HG02943 (cell line): Measurements from ENCODE around the gene GCNA.
"Not testable (repeated sequence)": the region's sequence is repeated elsewhere in the genome, so short reads cannot be mapped to it uniquely, and the experiment has no call there.

Source experiments
- ATAC-seq: cut with Tn5 transposase; IDR thresholded peaks from one replicate; pipeline ENCODE4 v1.9.1; 2021; ENCODE audit warnings: mild to moderate bottlenecking, low read depth, moderate library complexity; ENCODE audit not compliant: unreplicated experiment

Gene GCNA

GRCh38 chrX:71636438-71637252 lies 58.4 kb downstream of the GCNA start:
- no peak for ATAC-seq

DNA sequence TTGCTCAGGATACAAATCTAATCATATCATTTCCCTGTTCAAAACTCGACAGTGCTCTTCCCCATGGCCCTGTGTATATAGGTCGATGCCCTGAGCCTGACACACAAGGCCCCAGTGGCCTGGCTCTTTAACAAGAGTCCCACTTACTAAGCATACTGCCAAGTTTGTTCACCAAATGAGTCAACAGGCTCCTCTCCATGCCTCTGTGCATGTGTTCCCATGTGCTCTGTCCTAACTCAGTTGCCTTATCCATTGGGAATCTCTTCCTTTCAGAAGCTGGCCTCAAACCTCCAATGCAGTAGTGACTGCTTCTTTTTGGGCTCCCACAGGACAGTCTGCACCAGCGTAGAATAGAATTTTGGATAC lies 59.0 kb downstream of the GCNA start:
- no peak for ATAC-seq

DNA sequence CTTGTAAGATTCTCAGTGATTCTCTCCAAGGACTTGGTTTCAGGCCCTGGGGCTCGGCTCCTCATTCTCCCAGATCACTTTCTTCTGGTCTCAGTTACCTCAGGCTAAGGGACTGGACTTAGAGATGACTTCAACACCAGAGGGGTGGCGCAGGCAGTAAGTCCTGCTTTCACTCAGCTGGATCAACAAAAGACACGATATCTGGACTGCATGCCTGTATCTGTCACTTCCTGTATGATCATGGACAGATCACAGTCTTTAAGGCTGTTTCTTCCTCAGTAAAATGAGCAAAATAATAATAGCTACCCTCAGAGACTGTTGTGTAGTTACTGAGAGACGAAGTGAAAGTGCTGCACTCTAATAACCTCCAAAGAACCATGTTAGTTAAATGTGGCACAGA lies 59.6 kb downstream of the GCNA start:
- no peak for ATAC-seq

- no peak for ATAC-seq
Measured at GRCh38 chrX:71638409-71638808, 60.2 kb downstream of the GCNA start.

DNA sequence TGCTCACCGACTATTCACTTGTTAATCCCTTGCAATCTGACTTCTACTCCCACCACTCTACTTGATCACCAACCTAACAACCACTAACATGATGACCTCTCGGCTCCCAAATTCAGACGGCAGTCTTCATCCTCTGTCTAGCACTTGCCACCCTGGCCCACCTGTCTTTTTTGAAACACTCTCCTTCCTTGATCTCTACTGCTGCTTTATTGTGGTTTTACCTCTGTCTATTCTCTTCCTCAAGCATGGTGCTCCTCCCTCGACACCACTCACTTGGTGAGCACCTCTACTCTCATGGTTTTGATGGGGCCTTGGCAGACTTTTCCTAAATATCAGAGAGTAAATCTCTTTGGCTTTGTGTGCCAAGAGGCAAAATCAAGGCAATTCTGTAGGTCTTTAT lies 61.8 kb downstream of the GCNA start:
- no peak for ATAC-seq

- ATAC-seq, result not testable (repeated sequence)
Measured at GRCh38 chrX:71644406-71644805, 66.2 kb downstream of the GCNA start.

- peak; percentile 63 for ATAC-seq
Measured at GRCh38 chrX:71650333-71650969, 72.2 kb downstream of the GCNA start.

DNA sequence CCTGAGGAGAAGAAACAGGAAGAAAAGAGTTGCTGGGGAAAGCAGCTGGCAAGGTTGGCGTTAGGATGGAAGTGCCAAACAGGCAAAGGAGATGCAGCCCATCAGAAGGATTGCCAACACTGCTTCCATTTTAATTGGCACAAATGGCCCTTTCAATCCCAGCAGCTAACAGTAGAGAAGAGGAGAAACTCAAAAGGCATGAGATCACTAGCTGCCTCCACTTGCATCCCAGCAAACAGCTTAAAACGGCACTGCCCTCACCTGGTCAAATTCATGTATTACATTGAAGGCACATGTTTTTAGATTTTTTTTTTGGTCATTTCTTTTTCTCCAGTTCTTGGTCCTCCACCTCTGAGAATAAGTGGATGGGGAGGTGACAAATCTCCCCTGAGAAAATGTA lies 74.2 kb downstream of the GCNA start:
- no peak for ATAC-seq

DNA sequence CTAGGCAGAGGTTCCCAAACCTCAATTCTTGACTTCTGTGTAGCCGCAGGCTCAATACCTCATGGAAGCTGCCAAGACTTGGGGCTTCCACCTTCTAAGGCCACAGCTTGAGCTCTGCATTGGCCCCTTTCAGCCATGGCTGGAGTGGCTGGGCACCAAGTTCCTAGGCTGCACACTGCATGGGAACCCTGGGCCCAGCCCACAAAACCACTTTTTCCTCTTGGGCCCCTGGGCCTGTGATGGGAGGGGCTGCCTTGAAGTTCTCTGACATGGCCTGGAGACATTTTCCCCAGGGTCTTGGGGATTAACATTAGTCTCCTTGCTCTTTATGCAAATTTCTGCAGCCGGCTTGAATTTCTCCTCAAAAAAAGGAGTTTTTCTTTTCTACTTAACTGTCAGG lies 75.1 kb downstream of the GCNA start:
- ATAC-seq, result no peak

GRCh38 chrX:71657267-71657666 lies 79.0 kb downstream of the GCNA start:
- ATAC-seq, result no peak

- no peak for ATAC-seq
Measured at GRCh38 chrX:71659342-71659741, 81.1 kb downstream of the GCNA start.

GRCh38 chrX:71659959-71660358 lies 81.7 kb downstream of the GCNA start:
- no peak for ATAC-seq

GRCh38 chrX:71660562-71661416 lies 82.6 kb downstream of the GCNA start:
- no peak for ATAC-seq

- ATAC-seq, result no peak
Measured at GRCh38 chrX:71661919-71662318, 83.7 kb downstream of the GCNA start.

GRCh38 chrX:71662654-71663053 lies 84.4 kb downstream of the GCNA start:
- not testable (repeated sequence) for ATAC-seq
